ENCODE measurements around the gene DARS1.

DNA sequence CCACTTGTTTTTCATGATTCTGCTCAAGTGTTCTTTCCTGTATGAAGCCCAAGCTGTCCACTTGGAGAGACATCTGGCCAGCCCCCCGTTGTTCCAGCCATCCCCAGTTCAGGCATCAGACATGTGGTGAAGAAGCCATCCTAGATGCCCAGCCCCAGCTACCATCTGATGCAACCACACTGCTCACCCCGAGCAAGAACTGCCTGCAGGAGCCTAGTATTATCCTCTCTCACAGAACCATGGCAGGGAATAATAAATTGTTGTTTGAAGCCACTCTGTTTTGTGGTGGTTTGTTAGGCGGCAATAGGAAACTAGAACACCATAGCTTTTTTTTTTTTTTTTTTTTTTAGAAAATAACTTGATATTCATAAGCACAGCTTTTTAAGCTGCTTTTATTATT is 19.5 kb upstream of the DARS1 start:
- TF ChIP-seq, protein P1, sequence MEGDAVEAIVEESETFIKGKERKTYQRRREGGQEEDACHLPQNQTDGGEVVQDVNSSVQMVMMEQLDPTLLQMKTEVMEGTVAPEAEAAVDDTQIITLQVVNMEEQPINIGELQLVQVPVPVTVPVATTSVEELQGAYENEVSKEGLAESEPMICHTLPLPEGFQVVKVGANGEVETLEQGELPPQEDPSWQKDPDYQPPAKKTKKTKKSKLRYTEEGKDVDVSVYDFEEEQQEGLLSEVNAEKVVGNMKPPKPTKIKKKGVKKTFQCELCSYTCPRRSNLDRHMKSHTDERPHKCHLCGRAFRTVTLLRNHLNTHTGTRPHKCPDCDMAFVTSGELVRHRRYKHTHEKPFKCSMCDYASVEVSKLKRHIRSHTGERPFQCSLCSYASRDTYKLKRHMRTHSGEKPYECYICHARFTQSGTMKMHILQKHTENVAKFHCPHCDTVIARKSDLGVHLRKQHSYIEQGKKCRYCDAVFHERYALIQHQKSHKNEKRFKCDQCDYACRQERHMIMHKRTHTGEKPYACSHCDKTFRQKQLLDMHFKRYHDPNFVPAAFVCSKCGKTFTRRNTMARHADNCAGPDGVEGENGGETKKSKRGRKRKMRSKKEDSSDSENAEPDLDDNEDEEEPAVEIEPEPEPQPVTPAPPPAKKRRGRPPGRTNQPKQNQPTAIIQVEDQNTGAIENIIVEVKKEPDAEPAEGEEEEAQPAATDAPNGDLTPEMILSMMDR (IDR thresholded peaks at IDR 0.05; ENCODE audit: insufficient read depth, low read length, poor library complexity, severe bottlenecking), result no peak
- no peak for TF ChIP-seq EZH2phosphoT487 (conservative IDR thresholded peaks at IDR 0.05; ENCODE audit: low read length)

Measured in SU-DHL-6 (cell line).